Endometrial microvascular endothelial cells (primary cell): ENCODE results near the gene TMEM132C. TPM values are rescaled to one million over a fixed set of nuclear protein-coding genes. Genes with fewer than 3 reads are reported as not detected.

Experiments used
- in situ Hi-C: cut with HindIII; loops from 2 replicates; pipeline ENCODE4 v1.10.0; 2017; ENCODE audit warnings: low sequenced_read_pairs, low pct_unique_long_range_greater_than_20kb; ENCODE audit errors: inconsistent ontology term
- total RNA-seq: library from RNA; depleted of rRNA; stranded (reverse); fragments of >200 nt; gene quantifications from one replicate; pipeline ENCODE4 v1.2.3, GENCODE V29; 2015; ENCODE audit errors: inconsistent ontology term

The TMEM132C gene
- total RNA-seq, 1 donor from 2014 or later: not detected

- in situ Hi-C loops: no loop called here
Measured at GRCh38 chr12:128755566-128755965, 488.6 kb downstream of the TMEM132C start.
